GM12878 (cell line): ENCODE data around the gene DUSP14. TPM values are rescaled to one million over a fixed set of nuclear protein-coding genes. Genes with fewer than 3 reads are reported as not detected.

Experiments used
- ATF2 ChIP-seq: IDR thresholded peaks from 2 replicates; pipeline ENCODE4 v1.6.1; 2012; ENCODE audit warnings: low read length, inconsistent platforms
- EZH2 ChIP-seq: IDR thresholded peaks from 2 replicates; pipeline ENCODE4 v1.6.1; 2012; ENCODE audit warnings: low read depth, mild to moderate bottlenecking, control low read depth, inconsistent platforms, low read length, borderline replicate concordance; ENCODE audit not compliant: control insufficient read depth
- FOS ChIP-seq: IDR thresholded peaks from 3 replicates; pipeline ENCODE4 v1.6.1; 2011; ENCODE audit warnings: borderline replicate concordance; ENCODE audit not compliant: insufficient read length; ENCODE audit errors: extremely low read depth
- IRF4 ChIP-seq: IDR thresholded peaks from 2 replicates; pipeline ENCODE4 v1.6.1; 2011; ENCODE audit warnings: low read depth, low read length
- KLF5 ChIP-seq: fragments of 450-650 bp; IDR thresholded peaks from 2 replicates; pipeline ENCODE4 v1.6.1; 2014; ENCODE audit warnings: mild to moderate bottlenecking; ENCODE audit not compliant: partially characterized antibody
- MAX ChIP-seq: IDR thresholded peaks from 2 replicates; pipeline ENCODE4 v1.6.1; 2012; ENCODE audit warnings: low read depth, low read length, improper control_type of control experiment
- NBN ChIP-seq: fragments of 450-650 bp; IDR thresholded peaks from 2 replicates; pipeline ENCODE4 v1.6.1; 2016
- NFXL1 ChIP-seq: fragments of 450-650 bp; IDR thresholded peaks from 2 replicates; pipeline ENCODE4 v1.6.1; 2017; ENCODE audit warnings: antibody characterized with exemption, mild to moderate bottlenecking, borderline replicate concordance
- NFYB ChIP-seq: IDR thresholded peaks from 2 replicates; pipeline ENCODE4 v1.6.1; 2011; ENCODE audit warnings: low read depth, mild to moderate bottlenecking, low read length, improper control_type of control experiment, moderate library complexity; ENCODE audit not compliant: insufficient read depth
- PAX8 ChIP-seq: fragments of 450-650 bp; IDR thresholded peaks from 2 replicates; pipeline ENCODE4 v1.6.1; 2017; ENCODE audit warnings: mild to moderate bottlenecking, moderate library complexity
- PML ChIP-seq: IDR thresholded peaks from 2 replicates; pipeline ENCODE4 v1.6.1; 2012; ENCODE audit warnings: low read length, inconsistent platforms
- POLR2AphosphoS2 ChIP-seq: IDR thresholded peaks from 2 replicates; pipeline ENCODE4 v1.6.1; 2011; ENCODE audit warnings: low read depth, mild to moderate bottlenecking, low read length, improper control_type of control experiment, moderate library complexity
- REST ChIP-seq: IDR thresholded peaks from 2 replicates; pipeline ENCODE4 v1.6.1; 2012; ENCODE audit warnings: mild to moderate bottlenecking, low read depth, low read length
- RFX5 ChIP-seq: IDR thresholded peaks from 2 replicates; pipeline ENCODE4 v1.6.1; 2011; ENCODE audit warnings: low read depth, low read length, improper control_type of control experiment
- RUNX3 ChIP-seq: IDR thresholded peaks from 2 replicates; pipeline ENCODE4 v1.6.1; 2012; ENCODE audit warnings: low read length, inconsistent platforms
- SMC3 ChIP-seq: IDR thresholded peaks from 2 replicates; pipeline ENCODE4 v1.6.1; 2011; ENCODE audit warnings: low read length, improper control_type of control experiment, borderline replicate concordance
- SP1 ChIP-seq: IDR thresholded peaks from one replicate; pipeline ENCODE4 v1.6.1; 2011; ENCODE audit warnings: low read depth, low read length
- STAT1 ChIP-seq: fragments of 450-650 bp; conservative IDR thresholded peaks from 2 replicates; pipeline ENCODE4 v1.6.1; 2014; ENCODE audit warnings: antibody characterized with exemption, mild to moderate bottlenecking
- USF2 ChIP-seq: IDR thresholded peaks from 2 replicates; pipeline ENCODE4 v1.6.1; 2011; ENCODE audit warnings: low read depth, low read length, improper control_type of control experiment, borderline replicate concordance
- YY1 ChIP-seq: IDR thresholded peaks from 2 replicates; pipeline ENCODE4 v1.6.1; 2011; ENCODE audit warnings: low read depth, mild to moderate bottlenecking, low read length
- ZBTB40 ChIP-seq: fragments of 450-650 bp; IDR thresholded peaks from 2 replicates; pipeline ENCODE4 v1.6.1; 2016; ENCODE audit warnings: mild to moderate bottlenecking, moderate library complexity, borderline replicate concordance
- polyA plus RNA-seq, 11 experiments: library from polyadenylated mRNA; depleted of rRNA in 4 of 11; unstranded in 6 of 11; stranded (reverse) in 5 of 11; fragments of >200 nt; fragmentation: Nextera tagmentation in 4 of 11; fragmentation: Illumina TruSeq in 1 of 11; extraction: Ambion mirVana in 4 of 11; extraction: Trizol in 1 of 11; gene quantifications; 1 replicate in 1 of 11; 2 replicates in 10 of 11; pipeline versions ENCODE4 v1.2.1 to v1.2.3, GENCODE V29; 2011 to 2016; ENCODE audit warnings: inconsistent platforms in 2 of 11, missing spikeins in 2 of 11, low read depth in 1 of 11
- total RNA-seq, 4 experiments: library from RNA; depleted of rRNA in 3 of 4; stranded (reverse); fragments of >200 nt in 3 of 4; fragmentation: Illumina TruSeq in 1 of 4; extraction: Trizol in 1 of 4; gene quantifications; 2 replicates each; pipeline versions ENCODE4 v1.2.1 to v1.2.3, GENCODE V29; 2013 to 2021

The DUSP14 gene
- total and polyA plus RNA-seq, 10 of the 15 experiments (the other 5 are each of a cell fraction or from before 2014, with no cell fraction given), result 14.5 to 36.5 (median 24.4) TPM

GRCh38 chr17:37446027-37446426 is 43.7 kb upstream of the DUSP14 start (continued):
- TF ChIP-seq USF2 (no peak), MAX (no peak), RUNX3 (peak; percentile 65; the same call in 1 of the 2 replicates), SMC3 (no peak), NFXL1 (no peak), POLR2AphosphoS2 (no peak), PAX8 (no peak; the same call in 1 of the 2 replicates), EZH2 (no peak), NFYB (no peak), NBN (peak; percentile 87), IRF4 (no peak), FOS (no peak), REST (no peak), KLF5 (no peak), RFX5 (no peak), ZBTB40 (no peak), PML (no peak), ATF2 (peak; percentile 33; the same call in 1 of the 2 replicates), STAT1 (no peak), SP1 (peak; percentile 43), YY1 (no peak)
